K562 (cell line): ENCODE results near the gene NRG3. TPM values are rescaled to one million over a fixed set of nuclear protein-coding genes. Genes with fewer than 3 reads are reported as not detected.

Source experiments
- ATAC-seq: fragments of 200-7000 bp; cut with Tn5 transposase; 3 replicates; pipeline ENCODE4 v1.9.1; 2020; ENCODE audit warnings: moderate library complexity
- BruUV-seq: library from RNA; stranded (reverse); fragments of 400-500 nt; replicated peaks from 2 replicates; lab custom pipeline; 2021; lab: Mats Ljungman, UMichigan
- CTCF ChIA-PET: fragments of 300-600 bp; formaldehyde crosslinking; extraction: SDS; loops from one replicate; lab custom pipeline; 2021; ENCODE audit warnings: low intra/inter-chr PET ratio; lab: Yijun Ruan, JAX
- POLR2A ChIA-PET: fragments of 300-600, 350-650 bp; sonication (Branson Sonifier 250); formaldehyde crosslinking; extraction: SDS; loops from one replicate; lab custom pipeline; 2021; ENCODE audit warnings: antibody characterized with exemption, inconsistent platforms; lab: Yijun Ruan, JAX
- DNase-seq, 4 experiments: peaks; one replicate each; pipeline versions ENCODE4 v3.0.0 to v3.0.0-alpha.2; 2011 to 2018; ENCODE audit warnings: low spot score in 3 of 4, mixed read lengths in 3 of 4; ENCODE audit errors: extremely low read depth in 1 of 4
- FAIRE-seq: peaks from 2 replicates; lab custom pipeline; 2011; peaks lifted over from hg19 to GRCh38; lab: Jason Lieb, UNC
- H2AFZ ChIP-seq: 2 replicates; pipeline ENCODE4 v1.6.0; 2011; ENCODE audit warnings: low read depth, low read length, control low read depth, inconsistent platforms
- H3K27ac ChIP-seq: fragments of 200-600 bp; 3 replicates; pipeline ENCODE4 v1.8.0; 2011; ENCODE audit warnings: low read depth, mild to moderate bottlenecking, control low read depth, inconsistent platforms, low read length, moderate library complexity, mixed read lengths; ENCODE audit errors: extremely low read depth
- H3K27me3 ChIP-seq, 2 experiments: fragments of 300-600 bp in 1 of 2; 2 replicates in 1 of 2; 3 replicates in 1 of 2; pipeline versions ENCODE4 v1.6.0 to v1.8.0; 2011; ENCODE audit warnings: inconsistent platforms in 2 of 2, low read length in 2 of 2, mild to moderate bottlenecking in 1 of 2, mixed read lengths in 1 of 2, moderate library complexity in 1 of 2; ENCODE audit not compliant: control insufficient read depth in 2 of 2, insufficient read depth in 2 of 2
- H3K36me3 ChIP-seq: fragments of 300-600 bp; 3 replicates; pipeline ENCODE4 v1.8.0; 2011; ENCODE audit warnings: mild to moderate bottlenecking, low read length, inconsistent platforms; ENCODE audit not compliant: control insufficient read depth, insufficient read depth
- H3K4me1 ChIP-seq, 2 experiments: fragments of 200-600 bp in 1 of 2; replicated peaks in 1 of 2; 2 replicates in 1 of 2; 3 replicates in 1 of 2; pipeline versions ENCODE4 v1.5.1 to v1.8.0; 2011; ENCODE audit warnings: inconsistent platforms in 2 of 2, low read length in 2 of 2, mild to moderate bottlenecking in 1 of 2, mixed read lengths in 1 of 2, moderate library complexity in 1 of 2; ENCODE audit not compliant: control insufficient read depth in 2 of 2, insufficient read depth in 2 of 2
- H3K4me2 ChIP-seq: 2 replicates; pipeline ENCODE4 v1.6.1; 2011; ENCODE audit warnings: low read length, control low read depth, inconsistent platforms, mixed read lengths; ENCODE audit not compliant: insufficient read depth
- H3K4me3 ChIP-seq: fragments of 200-600 bp; sonication (generic), shearing (Covaris generic); 2 replicates; pipeline ENCODE4 v1.5.1; 2016; ENCODE audit warnings: control low read depth, inconsistent platforms
- H3K79me2 ChIP-seq: fragments of 200-600 bp; 3 replicates; pipeline ENCODE4 v1.8.0; 2011; ENCODE audit warnings: low read length, inconsistent platforms; ENCODE audit not compliant: control insufficient read depth, insufficient read depth
- H3K9ac ChIP-seq, 2 experiments: 2 replicates each; pipeline versions ENCODE4 v1.6.0 to v1.6.1; 2011; ENCODE audit warnings: low read depth in 2 of 2, low read length in 2 of 2, control low read depth in 1 of 2, inconsistent platforms in 1 of 2, mild to moderate bottlenecking in 1 of 2, mixed read lengths in 1 of 2; ENCODE audit not compliant: insufficient read depth in 1 of 2
- H3K9me1 ChIP-seq: one replicate; pipeline ENCODE4 v1.6.0; 2011; ENCODE audit warnings: inconsistent platforms, mild to moderate bottlenecking, low read length, moderate library complexity; ENCODE audit not compliant: control insufficient read depth, insufficient read depth
- H3K9me3 ChIP-seq: replicated peaks from 2 replicates; pipeline ENCODE4 v1.5.1; 2011; ENCODE audit warnings: low read depth, low read length, inconsistent platforms; ENCODE audit not compliant: control insufficient read depth, insufficient read depth
- H4K20me1 ChIP-seq: replicated peaks from 2 replicates; pipeline ENCODE4 v1.6.1; 2011; ENCODE audit warnings: low read length, inconsistent platforms, mixed read lengths; ENCODE audit not compliant: control insufficient read depth, insufficient read depth
- CEBPB ChIP-seq: fragments of 450-650 bp; IDR thresholded peaks from 2 replicates; pipeline ENCODE4 v1.6.1; 2016; ENCODE audit warnings: missing genetic modification characterization, missing compliant biosample characterization
- CEBPG ChIP-seq, 3 experiments: fragments of 200-800 bp in 1 of 3; sonication (Bioruptor generic) in 1 of 3; sonication (generic) in 1 of 3; formaldehyde crosslinking in 1 of 3; IDR thresholded peaks in 2 of 3; conservative IDR thresholded peaks in 1 of 3; 2 replicates each; pipeline versions ENCODE4 v1.6.1 to v1.8.0; 2016 to 2022; ENCODE audit warnings: missing compliant biosample characterization in 2 of 3, missing genetic modification characterization in 2 of 3, mild to moderate bottlenecking in 1 of 3, missing genetic modification reagents in 1 of 3
- CREBBP ChIP-seq: IDR thresholded peaks from one replicate; pipeline ENCODE4 v1.6.1; 2012; ENCODE audit warnings: low read depth, mild to moderate bottlenecking, control low read depth, inconsistent platforms, low read length
- CTBP1 ChIP-seq: fragments of 450-650 bp; IDR thresholded peaks from 2 replicates; pipeline ENCODE4 v1.6.1; 2016; ENCODE audit warnings: borderline replicate concordance
- FOXM1 ChIP-seq, 2 experiments: fragments of 450-650 bp in 1 of 2; sonication (generic) in 1 of 2; formaldehyde crosslinking in 1 of 2; IDR thresholded peaks; 2 replicates each; pipeline versions ENCODE4 v1.6.1 to v1.9.0; 2017 to 2022; ENCODE audit warnings: low read depth in 2 of 2, mild to moderate bottlenecking in 2 of 2, missing genetic modification reagents in 1 of 2, moderate library complexity in 1 of 2
- HDAC3 ChIP-seq: fragments of 450-650 bp; IDR thresholded peaks from 2 replicates; pipeline ENCODE4 v1.6.1; 2018; ENCODE audit warnings: borderline replicate concordance, mild to moderate bottlenecking, moderate library complexity; ENCODE audit not compliant: partially characterized antibody
- NFIX ChIP-seq: fragments of 250-450 bp; sonication (Bioruptor Pico); IDR thresholded peaks from 2 replicates; pipeline ENCODE4 v1.4.0; 2020; ENCODE audit warnings: low read depth, mild to moderate bottlenecking, moderate library complexity
- RHOXF2B ChIP-seq: fragments of 250-450 bp; sonication (Bioruptor Pico); conservative IDR thresholded peaks from 2 replicates; pipeline ENCODE4 v1.5.1; 2021
- SMARCA4 ChIP-seq: fragments of 450-650 bp; IDR thresholded peaks from 2 replicates; pipeline ENCODE4 v1.6.1; 2016
- THRAP3 ChIP-seq: fragments of 450-650 bp; IDR thresholded peaks from 2 replicates; pipeline ENCODE4 v1.6.1; 2016; ENCODE audit warnings: mild to moderate bottlenecking, inconsistent platforms, borderline replicate concordance
- ZFX ChIP-seq: sonication (generic); formaldehyde crosslinking; IDR thresholded peaks from 2 replicates; pipeline ENCODE4 v1.8.0; 2022; ENCODE audit warnings: mild to moderate bottlenecking, missing genetic modification reagents, moderate library complexity
- ZNF133 ChIP-seq: fragments of 250-450 bp; sonication (Bioruptor Pico); IDR thresholded peaks from 2 replicates; pipeline ENCODE4 v1.4.0; 2020; ENCODE audit warnings: mild to moderate bottlenecking
- ZNF175 ChIP-seq: fragments of 200-800 bp; sonication (Bioruptor generic); IDR thresholded peaks from 2 replicates; pipeline ENCODE4 v1.6.1; 2016; ENCODE audit warnings: low read depth, mild to moderate bottlenecking, missing genetic modification characterization, missing compliant biosample characterization
- WGBS: fragments of 100-300 bp; shearing (Covaris generic); methylation state at CpG from one replicate; pipeline ENCODE4 v1.1.6; 2016; ENCODE audit warnings: low coverage, mixed read lengths; ENCODE audit not compliant: insufficient coverage; ENCODE audit errors: missing lambda C conversion rate; 5-methylcytosine and 5-hydroxymethylcytosine counted together
- in situ Hi-C: fragments of 300-500 bp; cut with MboI; formaldehyde crosslinking; loops from 4 replicates; pipeline ENCODE4 v1.15.0; 2018; ENCODE audit warnings: inconsistent platforms, mixed read lengths
- intact Hi-C: fragments of 100-400 bp; cut with micrococcal nuclease; formaldehyde crosslinking; loops from 2 replicates; pipeline ENCODE4 v1.14.2; 2022
- polyA plus RNA-seq, 8 experiments: library from polyadenylated mRNA; depleted of rRNA in 4 of 8; stranded (reverse) in 5 of 8; unstranded in 3 of 8; fragments of >200 nt; fragmentation: Nextera tagmentation in 2 of 8; fragmentation: Illumina TruSeq in 1 of 8; extraction: Ambion mirVana in 2 of 8; extraction: Trizol in 1 of 8; gene quantifications; 2 replicates each; pipeline versions ENCODE4 v1.2.1 to v1.2.3, GENCODE V29; 2011 to 2014; ENCODE audit warnings: inconsistent platforms in 1 of 8, missing spikeins in 1 of 8
- total RNA-seq, 7 experiments: library from RNA; depleted of rRNA in 6 of 7; stranded (reverse); fragments of >200 nt in 6 of 7; fragmentation: Illumina TruSeq in 2 of 7; extraction: Trizol in 2 of 7; gene quantifications; 2 replicates each; pipeline versions ENCODE4 v1.2.1 to v1.2.3, GENCODE V29; 2011 to 2021; ENCODE audit warnings: low replicate concordance in 1 of 7
- TF ChIP-seq, protein P1 (sequence below): fragments of 250-450 bp; sonication (Bioruptor Pico); IDR thresholded peaks from 2 replicates; pipeline ENCODE4 v1.4.0; 2020; ENCODE audit warnings: mild to moderate bottlenecking, moderate library complexity
- TF ChIP-seq, protein P2 (sequence below), 3 experiments: IDR thresholded peaks in 2 of 3; conservative IDR thresholded peaks in 1 of 3; 2 replicates each; pipeline ENCODE4 v1.5.1; 2011 to 2012; ENCODE audit warnings: low read length in 3 of 3, mild to moderate bottlenecking in 3 of 3, control low read depth in 2 of 3, improper control_type of control experiment in 1 of 3, inconsistent platforms in 1 of 3, low read depth in 1 of 3, mixed read lengths in 1 of 3, moderate library complexity in 1 of 3; ENCODE audit not compliant: insufficient read depth in 2 of 3
- TF ChIP-seq, protein P3 (sequence below): sonication (generic); formaldehyde crosslinking; IDR thresholded peaks from 2 replicates; pipeline ENCODE4 v1.8.1; 2023; ENCODE audit warnings: mild to moderate bottlenecking, missing genetic modification reagents

The NRG3 gene
- total and polyA plus RNA-seq, 9 of the 15 experiments (the other 6 are each of a cell fraction or from before 2014, with no cell fraction given) = not detected

DNA sequence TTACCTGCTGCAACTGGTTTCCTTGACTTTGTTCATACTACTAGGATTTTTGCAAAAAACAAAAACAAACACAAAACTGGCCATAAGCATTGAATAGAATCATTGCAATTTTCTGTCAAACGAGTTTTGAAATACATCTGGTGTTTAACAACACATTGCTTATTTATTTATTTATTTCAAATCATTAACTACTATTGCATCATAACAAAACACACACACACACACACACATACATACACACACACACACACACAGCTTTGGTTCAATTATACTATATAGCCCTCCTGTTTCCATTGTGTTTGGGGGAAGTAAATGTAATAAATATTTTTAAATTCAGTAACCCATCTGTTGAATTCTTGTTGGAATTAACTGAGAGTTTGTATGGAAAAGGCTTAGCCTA lies 43.8 kb downstream of the NRG3 start:
- Histone ChIP-seq H3K9me3 (no peaks in the 10 kb centered on the region), H3K4me3 (no peak overlapping the region), H2AFZ (no peak overlapping the region), H3K9me1 (no peaks in the 10 kb centered on the region), H3K36me3 (no peaks in the 10 kb centered on the region), H3K27me3 (no peaks in the 10 kb centered on the region), H3K4me1 (no peaks in the 10 kb centered on the region), H4K20me1 (no peaks in the 10 kb centered on the region), H3K4me2 (no peak overlapping the region), H3K79me2 (no peaks in the 10 kb centered on the region), H3K9ac (no peak overlapping the region), H3K27ac (no peak overlapping the region)
- intact Hi-C loops = no loop called here
- ATAC-seq (no peak), DNase-seq (no peak), FAIRE-seq (no peak)
- CTCF ChIA-PET = no interaction called here
- TF ChIP-seq ZFX (CRISPR knock-in tag) (no peak), RHOXF2B (CRISPR knock-in tag) (no peak), FOXM1 (IDR thresholded peaks at IDR 0.05; ENCODE audit: low read depth) (no peak), FOXM1 (CRISPR knock-in tag; IDR thresholded peaks at IDR 0.05; ENCODE audit: low read depth) (no peak), HDAC3 (no peak), CEBPB (tag) (0 out of 2 replicates have a peak, but pooled peaks have one; percentile 30), CEBPG (CRISPR knock-in tag; IDR thresholded peaks at IDR 0.05) (no peak), CEBPG (tag; conservative IDR thresholded peaks at IDR 0.05 in 1 of 2, IDR thresholded peaks at IDR 0.05 in 1 of 2) (peak; percentile 26 to 76; a peak in 2 of 4 replicates), ZNF133 (CRISPR knock-in tag) (no peak), THRAP3 (no peak), CREBBP (no peak), CTBP1 (no peak), SMARCA4 (no peak), NFIX (no peak), ZNF175 (CRISPR knock-in tag) (no peak)
- TF ChIP-seq, protein P1, sequence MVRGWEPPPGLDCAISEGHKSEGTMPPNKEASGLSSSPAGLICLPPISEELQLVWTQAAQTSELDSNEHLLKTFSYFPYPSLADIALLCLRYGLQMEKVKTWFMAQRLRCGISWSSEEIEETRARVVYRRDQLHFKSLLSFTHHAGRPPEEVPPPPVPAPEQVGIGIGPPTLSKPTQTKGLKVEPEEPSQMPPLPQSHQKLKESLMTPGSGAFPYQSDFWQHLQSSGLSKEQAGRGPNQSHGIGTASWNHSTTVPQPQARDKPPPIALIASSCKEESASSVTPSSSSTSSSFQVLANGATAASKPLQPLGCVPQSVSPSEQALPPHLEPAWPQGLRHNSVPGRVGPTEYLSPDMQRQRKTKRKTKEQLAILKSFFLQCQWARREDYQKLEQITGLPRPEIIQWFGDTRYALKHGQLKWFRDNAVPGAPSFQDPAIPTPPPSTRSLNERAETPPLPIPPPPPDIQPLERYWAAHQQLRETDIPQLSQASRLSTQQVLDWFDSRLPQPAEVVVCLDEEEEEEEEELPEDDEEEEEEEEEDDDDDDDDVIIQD = no peak
- TF ChIP-seq, protein P2, sequence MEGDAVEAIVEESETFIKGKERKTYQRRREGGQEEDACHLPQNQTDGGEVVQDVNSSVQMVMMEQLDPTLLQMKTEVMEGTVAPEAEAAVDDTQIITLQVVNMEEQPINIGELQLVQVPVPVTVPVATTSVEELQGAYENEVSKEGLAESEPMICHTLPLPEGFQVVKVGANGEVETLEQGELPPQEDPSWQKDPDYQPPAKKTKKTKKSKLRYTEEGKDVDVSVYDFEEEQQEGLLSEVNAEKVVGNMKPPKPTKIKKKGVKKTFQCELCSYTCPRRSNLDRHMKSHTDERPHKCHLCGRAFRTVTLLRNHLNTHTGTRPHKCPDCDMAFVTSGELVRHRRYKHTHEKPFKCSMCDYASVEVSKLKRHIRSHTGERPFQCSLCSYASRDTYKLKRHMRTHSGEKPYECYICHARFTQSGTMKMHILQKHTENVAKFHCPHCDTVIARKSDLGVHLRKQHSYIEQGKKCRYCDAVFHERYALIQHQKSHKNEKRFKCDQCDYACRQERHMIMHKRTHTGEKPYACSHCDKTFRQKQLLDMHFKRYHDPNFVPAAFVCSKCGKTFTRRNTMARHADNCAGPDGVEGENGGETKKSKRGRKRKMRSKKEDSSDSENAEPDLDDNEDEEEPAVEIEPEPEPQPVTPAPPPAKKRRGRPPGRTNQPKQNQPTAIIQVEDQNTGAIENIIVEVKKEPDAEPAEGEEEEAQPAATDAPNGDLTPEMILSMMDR (IDR thresholded peaks at IDR 0.05 in 2 of 3, conservative IDR thresholded peaks at IDR 0.05 in 1 of 3; ENCODE audit: insufficient read depth in 2 of 3, low read depth in 1 of 3, low read length in 3 of 3) = no peak
- TF ChIP-seq, protein P3, sequence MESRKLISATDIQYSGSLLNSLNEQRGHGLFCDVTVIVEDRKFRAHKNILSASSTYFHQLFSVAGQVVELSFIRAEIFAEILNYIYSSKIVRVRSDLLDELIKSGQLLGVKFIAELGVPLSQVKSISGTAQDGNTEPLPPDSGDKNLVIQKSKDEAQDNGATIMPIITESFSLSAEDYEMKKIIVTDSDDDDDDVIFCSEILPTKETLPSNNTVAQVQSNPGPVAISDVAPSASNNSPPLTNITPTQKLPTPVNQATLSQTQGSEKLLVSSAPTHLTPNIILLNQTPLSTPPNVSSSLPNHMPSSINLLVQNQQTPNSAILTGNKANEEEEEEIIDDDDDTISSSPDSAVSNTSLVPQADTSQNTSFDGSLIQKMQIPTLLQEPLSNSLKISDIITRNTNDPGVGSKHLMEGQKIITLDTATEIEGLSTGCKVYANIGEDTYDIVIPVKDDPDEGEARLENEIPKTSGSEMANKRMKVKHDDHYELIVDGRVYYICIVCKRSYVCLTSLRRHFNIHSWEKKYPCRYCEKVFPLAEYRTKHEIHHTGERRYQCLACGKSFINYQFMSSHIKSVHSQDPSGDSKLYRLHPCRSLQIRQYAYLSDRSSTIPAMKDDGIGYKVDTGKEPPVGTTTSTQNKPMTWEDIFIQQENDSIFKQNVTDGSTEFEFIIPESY (CRISPR knock-in tag) = no peak
- 4% methylated on average over 1 of the region's 1 CpG for WGBS
- POLR2A ChIA-PET = no interaction called here
- no TSS peak for BruUV-seq
- in situ Hi-C loops = no loop called here
